Astrocyte (in vitro differentiated cells and primary cell): ENCODE data around the gene MXRA7. TPM values are rescaled to one million over a fixed set of nuclear protein-coding genes. Genes with fewer than 3 reads are reported as not detected.

Experiments
- DNase-seq: peaks from one replicate; pipeline ENCODE4 v3.0.0-alpha.2; 2010; ENCODE audit warnings: low read depth
- FAIRE-seq: peaks from 2 replicates; lab custom pipeline; 2011; peaks lifted over from hg19 to GRCh38; lab: Jason Lieb, UNC
- H2AFZ ChIP-seq: 2 replicates; pipeline ENCODE4 v1.6.0; 2012; ENCODE audit warnings: low read depth, low read length, inconsistent platforms
- H3K27ac ChIP-seq: 2 replicates; pipeline ENCODE4 v1.5.1; 2011; ENCODE audit warnings: low read depth, low read length, inconsistent platforms
- H3K27me3 ChIP-seq: 2 replicates; pipeline ENCODE4 v1.6.0; 2011; ENCODE audit warnings: low read length, inconsistent platforms; ENCODE audit not compliant: insufficient read depth
- H3K36me3 ChIP-seq: 2 replicates; pipeline ENCODE4 v1.5.1; 2011; ENCODE audit warnings: low read length, inconsistent platforms; ENCODE audit not compliant: insufficient read depth
- H3K4me1 ChIP-seq: 2 replicates; pipeline ENCODE4 v1.5.1; 2011; ENCODE audit warnings: low read length, inconsistent platforms; ENCODE audit not compliant: insufficient read depth
- H3K4me2 ChIP-seq: 2 replicates; pipeline ENCODE4 v1.6.0; 2012; ENCODE audit warnings: low read length, inconsistent platforms
- H3K4me3 ChIP-seq: 2 replicates; pipeline ENCODE4 v1.5.1; 2011; ENCODE audit warnings: low read depth, mild to moderate bottlenecking, low read length, inconsistent platforms; ENCODE audit not compliant: insufficient read depth
- H3K79me2 ChIP-seq: 2 replicates; pipeline ENCODE4 v1.6.0; 2012; ENCODE audit warnings: mild to moderate bottlenecking, low read length, inconsistent platforms; ENCODE audit not compliant: insufficient read depth
- H3K9ac ChIP-seq: 2 replicates; pipeline ENCODE4 v1.6.0; 2012; ENCODE audit warnings: mild to moderate bottlenecking, low read length, inconsistent platforms
- H3K9me3 ChIP-seq: 2 replicates; pipeline ENCODE4 v1.5.1; 2012; ENCODE audit warnings: low read depth, mild to moderate bottlenecking, low read length, inconsistent platforms; ENCODE audit not compliant: insufficient read depth
- H4K20me1 ChIP-seq: 2 replicates; pipeline ENCODE4 v1.6.0; 2012; ENCODE audit warnings: low read length, inconsistent platforms; ENCODE audit not compliant: insufficient read depth
- H3K27ac Mint-ChIP-seq: one replicate; pipeline ENCODE4 v1.8.0; 2021; ENCODE audit warnings: mild to moderate bottlenecking, mixed read lengths; ENCODE audit not compliant: unreplicated experiment
- H3K27me3 Mint-ChIP-seq: one replicate; pipeline ENCODE4 v1.8.0; 2021; ENCODE audit warnings: low read depth, mixed read lengths; ENCODE audit not compliant: unreplicated experiment
- H3K36me3 Mint-ChIP-seq: one replicate; pipeline ENCODE4 v1.8.0; 2021; ENCODE audit warnings: low read depth, mixed read lengths; ENCODE audit not compliant: unreplicated experiment
- H3K4me1 Mint-ChIP-seq: one replicate; pipeline ENCODE4 v1.8.0; 2021; ENCODE audit warnings: low read depth, mixed read lengths; ENCODE audit not compliant: unreplicated experiment
- H3K4me3 Mint-ChIP-seq: one replicate; pipeline ENCODE4 v1.8.0; 2021; ENCODE audit warnings: mild to moderate bottlenecking, moderate library complexity, mixed read lengths; ENCODE audit not compliant: unreplicated experiment
- H3K9me3 Mint-ChIP-seq: one replicate; pipeline ENCODE4 v1.8.0; 2021; ENCODE audit warnings: mild to moderate bottlenecking, mixed read lengths; ENCODE audit not compliant: unreplicated experiment
- CTCF ChIP-seq: IDR thresholded peaks from 2 replicates; pipeline ENCODE4 v1.5.1; 2011; ENCODE audit warnings: low read depth, mild to moderate bottlenecking, inconsistent platforms, low read length, moderate library complexity; ENCODE audit not compliant: insufficient read depth
- EZH2 ChIP-seq: IDR thresholded peaks from 2 replicates; pipeline ENCODE4 v1.6.1; 2012; ENCODE audit warnings: mild to moderate bottlenecking, low read length, inconsistent platforms; ENCODE audit not compliant: insufficient read depth
- total RNA-seq: library from RNA; stranded (reverse); gene quantifications from 2 replicates; pipeline ENCODE4 v1.2.1, GENCODE V29; 2021

MXRA7 gene
- total RNA-seq, 1 donor from 2014 or later: 177 TPM

- peak overlapping the region; percentile 18 for H3K27ac ChIP-seq
- peak overlapping the region; percentile 98 for H3K27ac Mint-ChIP-seq
Observed at GRCh38 chr17:76735006-76735405, 24.2 kb upstream of the MXRA7 start.

GRCh38 chr17:76734080-76734840 is 23.5 kb upstream of the MXRA7 start:
- DNase-seq (no peak), FAIRE-seq (no peak)
- H3K9me3 ChIP-seq: no peaks in the 10 kb centered on the region
- Mint-ChIP-seq H3K27ac (no peak overlapping the region), H3K4me1 (peaks cover 20% of the 10 kb centered on the region), H3K9me3 (no peaks in the 10 kb centered on the region), H3K27me3 (no peaks in the 10 kb centered on the region), H3K36me3 (peaks cover 18% of the 10 kb centered on the region), H3K4me3 (peak overlapping the region; percentile 99)
- H3K79me2 ChIP-seq: peaks cover 81% of the 10 kb centered on the region
- no peaks in the 10 kb centered on the region for H3K27me3 ChIP-seq
- TF ChIP-seq EZH2 (no peak), CTCF (no peak)
- peak overlapping the region; percentile 98 for H3K9ac ChIP-seq
- H3K27ac ChIP-seq: peak overlapping the region; percentile 18
- H3K36me3 ChIP-seq: peaks cover 45% of the 10 kb centered on the region
- H3K4me2 ChIP-seq: peak overlapping the region; percentile 89
- H3K4me3 ChIP-seq: peak overlapping the region; percentile 92
- peaks cover 58% of the 10 kb centered on the region for H4K20me1 ChIP-seq
- no peak overlapping the region for H2AFZ ChIP-seq
- peaks cover 35% of the 10 kb centered on the region for H3K4me1 ChIP-seq

More at GRCh38 chr17:76735006-76735405, 24.2 kb upstream of the MXRA7 start:
- Mint-ChIP-seq H3K27me3 (no peaks in the 10 kb centered on the region), H3K4me1 (peaks cover 18% of the 10 kb centered on the region), H3K9me3 (no peaks in the 10 kb centered on the region), H3K4me3 (peak overlapping the region; percentile 99), H3K36me3 (peaks cover 15% of the 10 kb centered on the region)
- peaks cover 35% of the 10 kb centered on the region for H3K4me1 ChIP-seq
- H4K20me1 ChIP-seq: peaks cover 53% of the 10 kb centered on the region
- peak overlapping the region; percentile 98 for H3K9ac ChIP-seq
- TF ChIP-seq CTCF (no peak), EZH2 (no peak)
- H2AFZ ChIP-seq: no peak overlapping the region
- H3K36me3 ChIP-seq: peaks cover 45% of the 10 kb centered on the region
- H3K79me2 ChIP-seq: peaks cover 80% of the 10 kb centered on the region
- DNase-seq (no peak), FAIRE-seq (no peak)
- H3K4me2 ChIP-seq: peak overlapping the region; percentile 89
- H3K9me3 ChIP-seq: no peaks in the 10 kb centered on the region
- no peaks in the 10 kb centered on the region for H3K27me3 ChIP-seq
- H3K4me3 ChIP-seq: peak overlapping the region; percentile 92

- Histone ChIP-seq H2AFZ (no peak overlapping the region), H3K9ac (peak overlapping the region; percentile 98), H3K9me3 (no peaks in the 10 kb centered on the region), H3K27ac (no peak overlapping the region), H4K20me1 (peaks cover 59% of the 10 kb centered on the region), H3K4me1 (peaks cover 29% of the 10 kb centered on the region), H3K4me2 (peak overlapping the region; percentile 89), H3K27me3 (no peaks in the 10 kb centered on the region), H3K36me3 (peaks cover 45% of the 10 kb centered on the region), H3K4me3 (peak overlapping the region; percentile 92), H3K79me2 (peaks cover 82% of the 10 kb centered on the region)
- H3K4me3 Mint-ChIP-seq: peak overlapping the region; percentile 99
- FAIRE-seq: no peak
- H3K9me3 Mint-ChIP-seq: no peaks in the 10 kb centered on the region
- peaks cover 18% of the 10 kb centered on the region for H3K36me3 Mint-ChIP-seq
- no peaks in the 10 kb centered on the region for H3K27me3 Mint-ChIP-seq
- TF ChIP-seq CTCF: no peak
- no peak for TF ChIP-seq EZH2
- no peak for DNase-seq
- peak overlapping the region; percentile 3 for H3K27ac Mint-ChIP-seq
- peaks cover 20% of the 10 kb centered on the region for H3K4me1 Mint-ChIP-seq
Observed at GRCh38 chr17:76733618-76733957, 22.8 kb upstream of the MXRA7 start.
